CD1c-positive myeloid dendritic cell (primary cell): ENCODE measurements around the gene KIF21B.
A peak's percentile ranks its signal among the peaks of the same experiment; 100 is the strongest.

Source experiments
- DNase-seq: peaks from one replicate; pipeline ENCODE4 v3.0.0-alpha.2; 2016; ENCODE audit errors: extremely low spot score

KIF21B gene, protein sequence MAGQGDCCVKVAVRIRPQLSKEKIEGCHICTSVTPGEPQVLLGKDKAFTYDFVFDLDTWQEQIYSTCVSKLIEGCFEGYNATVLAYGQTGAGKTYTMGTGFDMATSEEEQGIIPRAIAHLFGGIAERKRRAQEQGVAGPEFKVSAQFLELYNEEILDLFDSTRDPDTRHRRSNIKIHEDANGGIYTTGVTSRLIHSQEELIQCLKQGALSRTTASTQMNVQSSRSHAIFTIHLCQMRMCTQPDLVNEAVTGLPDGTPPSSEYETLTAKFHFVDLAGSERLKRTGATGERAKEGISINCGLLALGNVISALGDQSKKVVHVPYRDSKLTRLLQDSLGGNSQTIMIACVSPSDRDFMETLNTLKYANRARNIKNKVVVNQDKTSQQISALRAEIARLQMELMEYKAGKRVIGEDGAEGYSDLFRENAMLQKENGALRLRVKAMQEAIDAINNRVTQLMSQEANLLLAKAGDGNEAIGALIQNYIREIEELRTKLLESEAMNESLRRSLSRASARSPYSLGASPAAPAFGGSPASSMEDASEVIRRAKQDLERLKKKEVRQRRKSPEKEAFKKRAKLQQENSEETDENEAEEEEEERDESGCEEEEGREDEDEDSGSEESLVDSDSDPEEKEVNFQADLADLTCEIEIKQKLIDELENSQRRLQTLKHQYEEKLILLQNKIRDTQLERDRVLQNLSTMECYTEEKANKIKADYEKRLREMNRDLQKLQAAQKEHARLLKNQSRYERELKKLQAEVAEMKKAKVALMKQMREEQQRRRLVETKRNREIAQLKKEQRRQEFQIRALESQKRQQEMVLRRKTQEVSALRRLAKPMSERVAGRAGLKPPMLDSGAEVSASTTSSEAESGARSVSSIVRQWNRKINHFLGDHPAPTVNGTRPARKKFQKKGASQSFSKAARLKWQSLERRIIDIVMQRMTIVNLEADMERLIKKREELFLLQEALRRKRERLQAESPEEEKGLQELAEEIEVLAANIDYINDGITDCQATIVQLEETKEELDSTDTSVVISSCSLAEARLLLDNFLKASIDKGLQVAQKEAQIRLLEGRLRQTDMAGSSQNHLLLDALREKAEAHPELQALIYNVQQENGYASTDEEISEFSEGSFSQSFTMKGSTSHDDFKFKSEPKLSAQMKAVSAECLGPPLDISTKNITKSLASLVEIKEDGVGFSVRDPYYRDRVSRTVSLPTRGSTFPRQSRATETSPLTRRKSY (N-terminal part only)

DNA sequence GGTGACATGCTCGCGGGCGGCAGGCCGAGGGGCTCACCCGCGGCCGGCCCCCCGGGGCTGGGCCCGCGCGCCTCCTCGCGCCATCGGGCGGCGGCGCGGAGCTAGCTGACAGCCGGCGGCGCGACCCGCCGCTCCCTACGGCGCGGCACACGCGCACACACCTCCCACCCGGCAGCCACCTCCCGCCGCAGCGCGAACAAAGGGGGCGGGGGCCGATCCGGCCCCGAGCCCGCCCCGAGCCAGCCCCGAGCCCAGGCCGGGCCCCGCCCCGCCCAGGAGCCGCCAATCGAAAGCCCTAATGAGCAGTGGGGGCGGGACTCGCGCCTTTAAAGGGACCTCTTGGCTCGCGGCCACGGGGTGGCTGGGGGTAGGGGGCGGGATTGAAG lies at the start of gene KIF21B:
Gene KIF21B (minus strand): TSS at position 198 of the 386 bp plus-strand sequence. CDS start 331 bp downstream, outside the sequence.
- DNase-seq, result peak; percentile 87

GRCh38 chr1:201072922-201073321 lies 49.4 kb upstream of the KIF21B start:
- no peak for DNase-seq

GRCh38 chr1:201072149-201072548 lies 48.6 kb upstream of the KIF21B start:
- DNase-seq, result no peak

- DNase-seq, result no peak
Measured at GRCh38 chr1:201069636-201070035, 46.1 kb upstream of the KIF21B start.

- DNase-seq, result no peak
Measured at GRCh38 chr1:201068976-201069375, 45.5 kb upstream of the KIF21B start.

DNA sequence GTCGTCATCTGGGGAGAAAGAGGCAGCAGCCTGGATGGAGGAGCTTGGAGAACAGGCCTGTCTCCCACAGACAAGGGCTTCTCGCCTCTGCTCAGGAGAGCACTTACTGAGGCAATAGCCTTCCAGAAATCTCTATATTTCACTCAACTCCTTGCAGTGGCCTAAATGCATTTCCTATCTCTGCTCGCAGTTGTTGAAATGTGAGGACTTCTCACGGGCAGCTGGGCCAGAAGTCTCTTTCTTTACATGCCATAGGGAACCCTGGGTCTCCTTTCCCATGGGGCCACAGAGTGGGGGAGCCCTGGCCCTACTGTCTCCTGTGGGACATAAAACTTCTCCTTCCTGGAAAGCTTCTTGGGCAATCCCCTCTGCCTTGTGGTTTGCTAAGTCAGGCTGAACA lies 43.5 kb upstream of the KIF21B start:
- DNase-seq, result no peak

GRCh38 chr1:201065686-201066085 lies 42.2 kb upstream of the KIF21B start:
- no peak for DNase-seq

GRCh38 chr1:201064806-201065205 lies 41.3 kb upstream of the KIF21B start:
- DNase-seq, result no peak

- no peak for DNase-seq
Measured at GRCh38 chr1:201063145-201063544, 39.6 kb upstream of the KIF21B start.

- DNase-seq, result no peak
Measured at GRCh38 chr1:201062511-201063091, 39.1 kb upstream of the KIF21B start.

DNA sequence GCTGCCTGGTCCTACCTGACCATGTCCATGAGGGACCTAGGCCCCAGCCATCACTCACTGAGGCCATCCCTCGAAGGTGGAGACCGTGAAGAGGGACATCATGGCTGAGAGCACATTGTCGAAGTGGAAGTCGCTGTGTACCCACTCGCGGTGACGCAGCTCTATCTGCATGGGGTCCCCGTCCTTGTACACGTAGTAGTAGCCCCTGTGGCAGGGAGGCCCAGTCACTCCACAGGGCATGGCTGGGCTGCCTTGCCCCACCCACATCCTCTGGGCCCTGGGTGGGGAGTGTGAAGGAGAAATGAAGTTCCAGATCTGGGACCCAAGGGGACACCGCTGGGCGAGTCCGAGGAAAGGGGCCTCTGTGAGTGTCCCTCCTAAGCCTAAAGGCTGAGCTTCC lies 38.4 kb upstream of the KIF21B start:
- no peak for DNase-seq

GRCh38 chr1:201061049-201061448 lies 37.5 kb upstream of the KIF21B start:
- no peak for DNase-seq

DNA sequence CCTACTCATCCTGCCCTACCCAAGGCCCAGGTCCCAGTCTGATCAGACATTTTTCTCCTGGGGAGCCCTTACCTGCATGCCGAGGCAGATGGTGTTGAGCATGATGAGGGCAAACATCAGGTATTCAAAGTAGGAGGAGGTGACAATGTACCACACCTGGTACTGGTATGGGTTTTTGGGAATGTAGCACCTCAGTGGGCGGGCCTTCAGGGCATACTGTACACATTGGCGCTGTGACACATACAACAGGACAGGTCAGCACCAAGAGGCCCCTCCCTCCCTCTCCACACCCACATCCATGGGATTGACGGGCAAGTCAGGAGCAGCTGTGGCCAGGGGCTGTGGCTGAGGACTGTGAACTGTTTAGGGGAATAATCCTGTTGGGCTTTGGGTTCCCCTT lies 37.1 kb upstream of the KIF21B start:
- DNase-seq, result no peak

DNA sequence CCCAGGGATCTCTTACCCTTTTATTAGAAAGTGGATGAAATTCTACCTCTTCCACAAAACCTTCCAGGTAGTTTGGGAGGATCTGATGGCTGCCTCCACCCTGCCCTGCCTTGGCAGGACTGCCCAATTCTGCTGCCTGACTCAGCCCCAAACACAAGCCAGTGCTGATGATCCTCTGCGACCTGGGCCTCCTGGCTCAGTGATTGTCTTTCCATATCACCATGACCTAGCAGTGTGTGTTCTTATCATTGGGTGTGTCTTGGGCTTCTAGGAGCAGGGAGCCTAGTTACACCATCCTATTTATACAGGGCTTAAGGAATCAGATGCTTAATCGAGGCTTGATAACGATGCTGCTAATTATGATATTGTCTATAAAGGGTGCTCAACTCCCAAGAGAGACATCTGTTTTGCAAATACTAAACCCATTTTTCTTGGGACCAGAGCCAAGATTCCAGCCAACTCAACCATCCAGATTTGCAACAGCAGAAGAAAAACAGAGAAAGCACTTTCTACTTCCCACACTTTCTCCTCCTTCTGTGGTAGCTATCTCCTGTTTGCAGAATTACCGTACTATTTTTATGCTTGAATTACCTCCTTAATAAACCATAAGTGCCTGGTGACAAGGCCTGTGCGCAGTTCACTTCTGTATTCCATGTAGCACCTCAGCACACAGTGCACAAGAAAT lies 36.5 kb upstream of the KIF21B start:
- no peak for DNase-seq

- no peak for DNase-seq
Measured at GRCh38 chr1:201059401-201059800, 35.9 kb upstream of the KIF21B start.

- no peak for DNase-seq
Measured at GRCh38 chr1:201054091-201054543, 30.6 kb upstream of the KIF21B start.

- DNase-seq, result no peak
Measured at GRCh38 chr1:201053155-201053860, 29.8 kb upstream of the KIF21B start.

GRCh38 chr1:201051399-201051798 lies 27.9 kb upstream of the KIF21B start:
- DNase-seq, result no peak

DNA sequence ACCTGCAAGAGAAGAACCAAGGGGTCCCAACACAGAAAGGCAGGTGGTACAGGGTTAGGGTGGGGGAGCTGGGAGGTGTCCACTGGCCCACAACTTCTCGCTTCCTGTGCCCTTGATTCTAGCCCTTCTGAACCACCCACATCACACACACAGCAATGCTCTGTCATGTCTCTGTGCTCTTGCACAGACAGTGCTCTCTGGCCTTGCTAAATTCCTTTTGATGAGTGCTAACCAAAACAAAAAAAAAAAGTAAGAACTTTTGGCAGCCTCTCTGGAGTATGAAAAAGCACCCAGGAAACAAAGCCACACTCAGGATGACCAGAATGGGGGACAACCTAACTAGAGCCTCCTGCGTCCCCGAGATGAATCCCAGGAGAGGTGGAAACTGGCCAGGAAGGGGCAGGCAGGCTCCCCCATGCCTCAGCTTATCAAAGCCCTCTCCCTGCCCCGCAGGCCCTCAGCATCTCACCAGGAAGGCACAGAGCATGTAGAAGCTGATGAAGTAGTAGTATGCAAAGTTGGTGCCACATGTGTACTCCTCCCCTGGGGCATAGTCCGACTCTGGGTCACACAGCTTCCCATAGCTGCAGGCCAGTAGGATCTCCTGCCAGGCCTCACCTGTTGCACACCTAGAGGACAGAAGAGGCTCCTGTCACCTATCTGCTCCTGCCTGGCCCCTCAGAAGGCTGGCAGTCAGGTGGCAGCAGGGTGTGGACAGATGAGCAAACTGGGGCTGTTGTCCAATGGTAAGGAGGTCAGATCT lies 27.2 kb upstream of the KIF21B start:
- DNase-seq, result no peak
